ENCODE measurements around the gene CCDC24. TPM values are rescaled to one million over a fixed set of nuclear protein-coding genes. Genes with fewer than 3 reads are reported as not detected.

CCDC24 gene
- polyA plus RNA-seq, 4 donors, result 5.8 to 35.1 (median 24.2) TPM

GRCh38 chr1:43958351-43959255 is 32.8 kb upstream of the CCDC24 start:
- FAIRE-seq (no peak), DNase-seq (no peak)
- Histone ChIP-seq H3K27me3 (ENCODE audit: control insufficient read depth in 3 of 3, insufficient read depth in 3 of 3, low read length in 3 of 3) (no peaks in the 10 kb centered on the region), H3K4me3 (ENCODE audit: low read depth in 1 of 3, low read length in 3 of 3) (no peak overlapping the region), H3K9me3 (ENCODE audit: control insufficient read depth in 2 of 2, insufficient read depth in 1 of 2, low read depth in 1 of 2, low read length in 1 of 2) (no peaks in the 10 kb centered on the region), H3K4me1 (ENCODE audit: control insufficient read depth in 3 of 3, insufficient read depth in 2 of 3, low read depth in 1 of 3, low read length in 2 of 3) (no peaks in the 10 kb centered on the region), H3K27ac (ENCODE audit: low read depth in 1 of 3, low read length in 2 of 3) (no peak overlapping the region), H3K36me3 (ENCODE audit: control insufficient read depth in 3 of 3, insufficient read depth in 2 of 3, low read depth in 1 of 3, low read length in 3 of 3) (peaks cover 6 to 64% (median 12%) of the 10 kb centered on the region in 3 donors)
- WGBS, 3 donors, result 90 to 93% (median 92%) methylated on average over 9 of the region's 9 CpGs

GRCh38 chr1:43960798-43961197 is 30.6 kb upstream of the CCDC24 start:
- WGBS, 3 donors, result 94 to 96% (median 95%) methylated on average over 8 of the region's 8 CpGs
- Histone ChIP-seq H3K4me3 (ENCODE audit: low read depth in 1 of 3, low read length in 3 of 3) (no peak overlapping the region), H3K9me3 (ENCODE audit: control insufficient read depth in 2 of 2, insufficient read depth in 1 of 2, low read depth in 1 of 2, low read length in 1 of 2) (no peaks in the 10 kb centered on the region), H3K4me1 (ENCODE audit: control insufficient read depth in 3 of 3, insufficient read depth in 2 of 3, low read depth in 1 of 3, low read length in 2 of 3) (no peaks in the 10 kb centered on the region), H3K27ac (ENCODE audit: low read depth in 1 of 3, low read length in 2 of 3) (no peak overlapping the region), H3K36me3 (ENCODE audit: control insufficient read depth in 3 of 3, insufficient read depth in 2 of 3, low read depth in 1 of 3, low read length in 3 of 3) (peaks cover 6 to 76% (median 12%) of the 10 kb centered on the region in 3 donors), H3K27me3 (ENCODE audit: control insufficient read depth in 3 of 3, insufficient read depth in 3 of 3, low read length in 3 of 3) (no peaks in the 10 kb centered on the region)
- DNase-seq (no peak), FAIRE-seq (no peak)

GRCh38 chr1:43961692-43962091 is 29.7 kb upstream of the CCDC24 start:
- WGBS, 3 donors, result 81 to 98% (median 91%) methylated on average over 3 of the region's 3 CpGs
- Histone ChIP-seq H3K9me3 (ENCODE audit: control insufficient read depth in 2 of 2, insufficient read depth in 1 of 2, low read depth in 1 of 2, low read length in 1 of 2) (no peaks in the 10 kb centered on the region), H3K36me3 (ENCODE audit: control insufficient read depth in 3 of 3, insufficient read depth in 2 of 3, low read depth in 1 of 3, low read length in 3 of 3) (peaks cover 6 to 78% (median 8%) of the 10 kb centered on the region in 3 donors), H3K4me1 (ENCODE audit: control insufficient read depth in 3 of 3, insufficient read depth in 2 of 3, low read depth in 1 of 3, low read length in 2 of 3) (no peaks in the 10 kb centered on the region), H3K27me3 (ENCODE audit: control insufficient read depth in 3 of 3, insufficient read depth in 3 of 3, low read length in 3 of 3) (no peaks in the 10 kb centered on the region), H3K4me3 (ENCODE audit: low read depth in 1 of 3, low read length in 3 of 3) (no peak overlapping the region), H3K27ac (ENCODE audit: low read depth in 1 of 3, low read length in 2 of 3) (no peak overlapping the region)
- FAIRE-seq, result no peak
- DNase-seq, result no peak

- no peaks in the 10 kb centered on the region for H3K4me1 ChIP-seq (ENCODE audit: control insufficient read depth in 3 of 3, insufficient read depth in 2 of 3, low read depth in 1 of 3, low read length in 2 of 3)
- H3K9me3 ChIP-seq (ENCODE audit: control insufficient read depth in 2 of 2, insufficient read depth in 1 of 2, low read depth in 1 of 2, low read length in 1 of 2), result no peaks in the 10 kb centered on the region
- H3K27me3 ChIP-seq (ENCODE audit: control insufficient read depth in 3 of 3, insufficient read depth in 3 of 3, low read length in 3 of 3), result no peaks in the 10 kb centered on the region
- H3K36me3 ChIP-seq (ENCODE audit: control insufficient read depth in 3 of 3, insufficient read depth in 2 of 3, low read depth in 1 of 3, low read length in 3 of 3), result peaks cover 6 to 78% (median 8%) of the 10 kb centered on the region in 3 donors
- H3K27ac ChIP-seq (ENCODE audit: low read depth in 1 of 3, low read length in 2 of 3), result no peak overlapping the region
- no peak for DNase-seq
- no peak overlapping the region for H3K4me3 ChIP-seq (ENCODE audit: low read depth in 1 of 3, low read length in 3 of 3)
- 87 to 95% (median 94%) methylated on average over 2 of the region's 2 CpGs for WGBS, 3 donors
- no peak for FAIRE-seq
Measured at GRCh38 chr1:43962324-43962723, 29.1 kb upstream of the CCDC24 start.

GRCh38 chr1:43963006-43963405 is 28.4 kb upstream of the CCDC24 start:
- no peak overlapping the region for H3K27ac ChIP-seq (ENCODE audit: low read depth in 1 of 3, low read length in 2 of 3)
- DNase-seq (no peak), FAIRE-seq (no peak)
- WGBS, 3 donors, result 92 to 98% (median 96%) methylated on average over 3 of the region's 3 CpGs
- no peaks in the 10 kb centered on the region for H3K27me3 ChIP-seq (ENCODE audit: control insufficient read depth in 3 of 3, insufficient read depth in 3 of 3, low read length in 3 of 3)
- H3K4me1 ChIP-seq (ENCODE audit: control insufficient read depth in 3 of 3, insufficient read depth in 2 of 3, low read depth in 1 of 3, low read length in 2 of 3), result no peaks in the 10 kb centered on the region
- no peak overlapping the region for H3K4me3 ChIP-seq (ENCODE audit: low read depth in 1 of 3, low read length in 3 of 3)
- H3K9me3 ChIP-seq (ENCODE audit: control insufficient read depth in 2 of 2, insufficient read depth in 1 of 2, low read depth in 1 of 2, low read length in 1 of 2), result peaks cover 0 to 3% of the 10 kb centered on the region in 2 donors
- H3K36me3 ChIP-seq (ENCODE audit: control insufficient read depth in 3 of 3, insufficient read depth in 2 of 3, low read depth in 1 of 3, low read length in 3 of 3), result peaks cover 3 to 78% (median 8%) of the 10 kb centered on the region in 3 donors

GRCh38 chr1:43963890-43964289 is 27.5 kb upstream of the CCDC24 start:
- Histone ChIP-seq H3K4me1 (ENCODE audit: control insufficient read depth in 3 of 3, insufficient read depth in 2 of 3, low read depth in 1 of 3, low read length in 2 of 3) (no peaks in the 10 kb centered on the region), H3K9me3 (ENCODE audit: control insufficient read depth in 2 of 2, insufficient read depth in 1 of 2, low read depth in 1 of 2, low read length in 1 of 2) (peaks cover 0 to 8% of the 10 kb centered on the region in 2 donors), H3K4me3 (ENCODE audit: low read depth in 1 of 3, low read length in 3 of 3) (no peak overlapping the region), H3K36me3 (ENCODE audit: control insufficient read depth in 3 of 3, insufficient read depth in 2 of 3, low read depth in 1 of 3, low read length in 3 of 3) (peaks cover 2 to 72% (median 6%) of the 10 kb centered on the region in 3 donors), H3K27ac (ENCODE audit: low read depth in 1 of 3, low read length in 2 of 3) (no peak overlapping the region), H3K27me3 (ENCODE audit: control insufficient read depth in 3 of 3, insufficient read depth in 3 of 3, low read length in 3 of 3) (no peaks in the 10 kb centered on the region)
- DNase-seq, result no peak
- FAIRE-seq, result no peak
- 84 to 94% (median 86%) methylated on average over 5 of the region's 5 CpGs for WGBS, 3 donors

GRCh38 chr1:43965316-43965715 is 26.1 kb upstream of the CCDC24 start:
- H3K4me1 ChIP-seq (ENCODE audit: control insufficient read depth in 3 of 3, insufficient read depth in 2 of 3, low read depth in 1 of 3, low read length in 2 of 3), result peaks cover under 1 to 2% (median under 1%) of the 10 kb centered on the region in 3 donors
- peaks cover 2 to 64% (median 6%) of the 10 kb centered on the region in 3 donors for H3K36me3 ChIP-seq (ENCODE audit: control insufficient read depth in 3 of 3, insufficient read depth in 2 of 3, low read depth in 1 of 3, low read length in 3 of 3)

GRCh38 chr1:43968348-43968948 is 23.0 kb upstream of the CCDC24 start:
- WGBS, 3 donors, result 88 to 92% (median 92%) methylated on average over 6 of the region's 6 CpGs
- Histone ChIP-seq H3K4me1 (ENCODE audit: control insufficient read depth in 3 of 3, insufficient read depth in 2 of 3, low read depth in 1 of 3, low read length in 2 of 3) (peaks cover 6 to 7% (median 6%) of the 10 kb centered on the region in 3 donors), H3K4me3 (ENCODE audit: low read depth in 1 of 3, low read length in 3 of 3) (no peak overlapping the region), H3K27me3 (ENCODE audit: control insufficient read depth in 3 of 3, insufficient read depth in 3 of 3, low read length in 3 of 3) (no peaks in the 10 kb centered on the region), H3K27ac (ENCODE audit: low read depth in 1 of 3, low read length in 2 of 3) (no peak overlapping the region), H3K9me3 (ENCODE audit: control insufficient read depth in 2 of 2, insufficient read depth in 1 of 2, low read depth in 1 of 2, low read length in 1 of 2) (peaks cover 0 to 8% of the 10 kb centered on the region in 2 donors), H3K36me3 (ENCODE audit: control insufficient read depth in 3 of 3, insufficient read depth in 2 of 3, low read depth in 1 of 3, low read length in 3 of 3) (peaks cover 0 to 59% (median 0%) of the 10 kb centered on the region in 3 donors)
- FAIRE-seq (no peak), DNase-seq (peak in 1 of 2 donors; percentile 54)

More at GRCh38 chr1:43965316-43965715, 26.1 kb upstream of the CCDC24 start:
- WGBS, 3 donors, result 84 to 97% (median 96%) methylated on average over 3 of the region's 3 CpGs
- FAIRE-seq, result no peak
- no peak overlapping the region for H3K4me3 ChIP-seq (ENCODE audit: low read depth in 1 of 3, low read length in 3 of 3)
- no peak for DNase-seq
- H3K27ac ChIP-seq (ENCODE audit: low read depth in 1 of 3, low read length in 2 of 3), result no peak overlapping the region
- no peaks in the 10 kb centered on the region for H3K27me3 ChIP-seq (ENCODE audit: control insufficient read depth in 3 of 3, insufficient read depth in 3 of 3, low read length in 3 of 3)
- peaks cover 0 to 8% of the 10 kb centered on the region in 2 donors for H3K9me3 ChIP-seq (ENCODE audit: control insufficient read depth in 2 of 2, insufficient read depth in 1 of 2, low read depth in 1 of 2, low read length in 1 of 2)

Data from small intestine (tissue), 7 donors.